ENCODE data around the gene RRP8.

GRCh38 chr11:6610591-6610990 is 7.2 kb upstream of the RRP8 start:
- TF ChIP-seq EZH2 (IDR thresholded peaks at IDR 0.05) (no peak), POLR2AphosphoS5 (IDR thresholded peaks at IDR 0.05; ENCODE audit: borderline replicate concordance, low read depth, low read length) (no peak)
